Skeletal muscle cell (primary cell): ENCODE data around the gene LXN.

ENCODE experiments used
- DNase-seq: peaks from one replicate; pipeline ENCODE4 v3.0.0-alpha.2; 2010; ENCODE audit warnings: low read depth
- H3K4me3 ChIP-seq: 2 replicates; pipeline ENCODE4 v1.5.1; 2011; ENCODE audit warnings: low read depth, mild to moderate bottlenecking, control low read depth, low read length, moderate library complexity

The LXN gene

DNA sequence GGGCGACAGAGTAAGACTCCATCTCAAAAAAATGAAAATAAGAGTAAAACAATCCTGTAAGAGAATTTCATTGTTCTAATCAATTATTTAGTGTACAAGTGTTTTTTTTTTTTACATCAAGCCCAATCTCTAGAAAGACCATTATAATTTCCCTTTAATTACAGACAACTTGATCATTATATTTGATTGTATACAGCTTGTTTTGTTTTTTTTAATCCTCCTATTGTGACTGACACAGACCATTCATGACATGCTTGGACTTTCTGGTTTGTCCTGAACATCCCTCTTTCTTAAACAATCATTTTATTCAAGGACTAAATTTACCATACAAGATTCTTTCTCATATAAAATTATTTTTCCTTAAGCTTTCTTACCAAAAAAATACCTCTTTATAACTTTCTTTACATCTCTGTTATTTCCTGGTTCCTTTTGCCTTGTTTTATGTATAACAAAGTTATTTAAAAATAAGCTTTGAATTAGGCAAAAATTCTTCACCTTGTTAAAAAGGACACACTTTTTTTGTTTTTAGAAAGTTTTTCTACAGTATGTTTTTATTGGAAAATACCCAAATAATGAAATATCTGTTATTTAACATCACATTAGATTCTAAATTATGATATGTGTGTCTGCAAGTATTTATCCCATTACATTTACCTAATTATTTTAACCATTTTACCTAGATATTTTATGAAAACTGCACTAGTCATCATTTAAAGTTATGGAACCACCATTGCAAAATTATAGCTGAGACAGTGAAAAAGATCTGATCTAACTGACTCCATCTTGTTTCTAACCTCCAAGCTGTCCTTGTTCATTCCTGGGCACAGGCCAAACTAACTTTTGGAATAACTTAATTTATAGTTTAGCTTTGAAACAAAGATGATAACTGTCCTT lies 54.2 kb downstream of the LXN start:
- no peak for DNase-seq
- H3K4me3 ChIP-seq: no peak overlapping the region
